ENCODE data around the gene ITGA5.
A peak's percentile ranks its signal among the peaks of the same experiment; 100 is the strongest.

The ITGA5 gene

GRCh38 chr12:54352891-54353874 lies 65.9 kb downstream of the ITGA5 start:
- peak; percentile 36 for DNase-seq (ENCODE audit: low read depth)

- DNase-seq (ENCODE audit: low read depth): peak; percentile 77
These were observed 67.0 kb downstream of the ITGA5 start for GRCh38 chr12:54352022-54352531.

GRCh38 chr12:54351341-54351740 lies 67.7 kb downstream of the ITGA5 start:
- no peak for DNase-seq (ENCODE audit: low read depth)

DNA sequence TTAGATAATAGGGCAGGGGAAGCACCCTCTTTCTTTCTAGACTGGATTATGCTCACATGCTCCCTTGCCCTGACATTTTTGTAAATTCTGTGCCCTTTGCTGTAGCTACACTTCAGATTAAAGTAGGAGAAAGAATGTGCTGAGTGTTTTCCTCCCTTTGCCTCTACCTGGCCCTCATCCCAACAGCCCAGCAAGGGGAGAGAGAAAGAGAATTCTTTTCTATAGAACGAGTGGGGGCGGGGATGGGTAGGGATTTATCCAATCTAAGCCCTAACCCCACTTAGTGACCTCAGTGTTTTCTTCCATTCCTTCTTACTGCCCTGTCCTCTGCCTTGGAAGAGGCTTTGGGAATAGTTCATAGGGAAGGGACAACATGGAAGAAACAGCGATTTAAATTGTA lies 68.3 kb downstream of the ITGA5 start:
- no peak for DNase-seq (ENCODE audit: low read depth)

DNA sequence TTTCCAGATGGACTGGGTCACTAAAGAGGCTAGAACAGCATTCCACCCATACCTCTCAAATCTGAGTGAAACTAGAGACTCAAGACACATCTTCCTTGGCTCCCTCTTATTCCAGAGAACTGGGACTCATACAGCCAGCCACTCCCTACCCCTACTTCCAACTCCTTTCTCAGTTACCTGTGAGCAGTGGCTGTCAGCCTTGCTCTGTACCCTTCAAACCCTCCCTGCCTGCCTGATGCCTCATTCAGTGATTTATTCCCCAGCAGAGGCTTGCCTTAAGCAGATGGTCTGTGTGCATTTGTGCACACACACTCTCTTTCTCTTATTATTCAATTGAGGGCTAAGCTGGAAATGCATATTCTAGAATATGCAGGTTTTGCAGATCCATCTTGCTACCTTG lies 69.4 kb downstream of the ITGA5 start:
- no peak for DNase-seq (ENCODE audit: low read depth)

DNA sequence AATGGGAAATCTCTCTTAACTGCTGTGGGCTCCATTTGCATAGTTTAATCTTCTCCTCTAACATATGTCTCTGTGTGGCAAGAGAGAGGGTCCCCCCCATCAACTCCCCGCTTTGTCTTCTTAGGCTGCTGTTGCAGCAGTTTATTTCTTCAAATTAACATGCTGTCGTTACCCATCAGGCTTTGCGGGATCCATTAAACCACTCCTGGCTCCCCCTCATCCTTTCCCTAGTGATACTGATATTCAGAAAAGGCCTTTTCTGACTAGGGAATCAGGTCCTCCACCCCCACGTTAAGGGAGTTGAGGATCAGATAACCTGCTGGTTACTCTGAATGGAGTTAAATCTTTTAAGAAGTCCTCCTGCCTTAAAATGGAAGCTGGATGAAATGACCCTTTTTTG lies 70.0 kb downstream of the ITGA5 start:
- DNase-seq (ENCODE audit: low read depth): no peak

All from iris pigment epithelial cell (primary cell).